22Rv1 (cell line): ENCODE measurements around the gene MAPK8IP1.

Source experiments
- ZFX ChIP-seq: fragments of 450-650 bp; IDR thresholded peaks from 2 replicates; pipeline ENCODE4 v1.6.1; 2017; ENCODE audit warnings: antibody characterized with exemption, borderline replicate concordance
- TF ChIP-seq, protein P1 (sequence below): fragments of 450-650 bp; IDR thresholded peaks from 2 replicates; pipeline ENCODE4 v1.5.1; 2017; ENCODE audit warnings: mild to moderate bottlenecking

DNA sequence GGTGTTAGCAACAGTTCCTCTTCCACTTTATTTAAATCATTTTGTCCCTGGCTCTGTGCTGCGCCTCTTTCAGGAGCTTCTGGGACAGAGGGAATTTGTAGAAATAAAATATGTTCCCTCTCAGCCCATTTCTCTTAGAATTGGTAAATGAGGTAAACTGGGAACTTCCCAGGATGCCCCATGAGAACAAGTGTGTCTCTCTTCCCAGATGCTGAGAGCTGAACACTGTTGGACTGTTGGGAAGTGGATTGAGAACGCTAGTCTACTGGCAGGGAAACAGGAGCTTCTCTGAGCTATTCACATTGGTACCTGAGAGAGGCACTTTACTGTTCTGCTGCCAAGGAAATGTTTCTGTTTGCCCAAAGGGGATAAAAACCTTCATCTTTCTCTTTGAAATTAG is 34.2 kb upstream of the MAPK8IP1 start:
- TF ChIP-seq, protein P1, sequence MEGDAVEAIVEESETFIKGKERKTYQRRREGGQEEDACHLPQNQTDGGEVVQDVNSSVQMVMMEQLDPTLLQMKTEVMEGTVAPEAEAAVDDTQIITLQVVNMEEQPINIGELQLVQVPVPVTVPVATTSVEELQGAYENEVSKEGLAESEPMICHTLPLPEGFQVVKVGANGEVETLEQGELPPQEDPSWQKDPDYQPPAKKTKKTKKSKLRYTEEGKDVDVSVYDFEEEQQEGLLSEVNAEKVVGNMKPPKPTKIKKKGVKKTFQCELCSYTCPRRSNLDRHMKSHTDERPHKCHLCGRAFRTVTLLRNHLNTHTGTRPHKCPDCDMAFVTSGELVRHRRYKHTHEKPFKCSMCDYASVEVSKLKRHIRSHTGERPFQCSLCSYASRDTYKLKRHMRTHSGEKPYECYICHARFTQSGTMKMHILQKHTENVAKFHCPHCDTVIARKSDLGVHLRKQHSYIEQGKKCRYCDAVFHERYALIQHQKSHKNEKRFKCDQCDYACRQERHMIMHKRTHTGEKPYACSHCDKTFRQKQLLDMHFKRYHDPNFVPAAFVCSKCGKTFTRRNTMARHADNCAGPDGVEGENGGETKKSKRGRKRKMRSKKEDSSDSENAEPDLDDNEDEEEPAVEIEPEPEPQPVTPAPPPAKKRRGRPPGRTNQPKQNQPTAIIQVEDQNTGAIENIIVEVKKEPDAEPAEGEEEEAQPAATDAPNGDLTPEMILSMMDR: no peak
- no peak for TF ChIP-seq ZFX
